ENCODE data around the gene IRF2BPL.
A peak's percentile ranks its signal among the peaks of the same experiment; 100 is the strongest.

The IRF2BPL gene

GRCh38 chr14:76984787-76985375 is 43.6 kb downstream of the IRF2BPL start:
- DNase-seq: no peak

- DNase-seq: no peak
These were observed 44.2 kb downstream of the IRF2BPL start for GRCh38 chr14:76984297-76984696.

GRCh38 chr14:76981670-76982069 is 46.8 kb downstream of the IRF2BPL start:
- DNase-seq: no peak

- peak; percentile 45 for DNase-seq
These were observed 50.5 kb downstream of the IRF2BPL start for GRCh38 chr14:76977793-76978720.

GRCh38 chr14:76976240-76977005 is 52.1 kb downstream of the IRF2BPL start:
- DNase-seq: no peak

GRCh38 chr14:76975812-76976211 is 52.7 kb downstream of the IRF2BPL start:
- DNase-seq: no peak

- DNase-seq: no peak
These were observed 53.5 kb downstream of the IRF2BPL start for GRCh38 chr14:76975051-76975450.

Data from NCI-H226 (cell line).